Right lobe of liver (tissue), 6 donors: ENCODE measurements around the gene IBA57. TPM values are rescaled to one million over a fixed set of nuclear protein-coding genes. Genes with fewer than 3 reads are reported as not detected.
"Not testable (repeated sequence)": the region's sequence is repeated elsewhere in the genome, so short reads cannot be mapped to it uniquely, and the experiment has no call there.

Experiments used
- ATAC-seq, 4 donors: fragments of 200-7000 bp; cut with Tn5 transposase; one replicate each; pipeline ENCODE4 v1.9.1; 2020; ENCODE audit warnings: mild to moderate bottlenecking in 4 of 4, moderate library complexity in 4 of 4
- DNase-seq, 3 donors: peaks; one replicate each; pipeline ENCODE4 v3.0.0-alpha.2; 2020
- H3K27ac ChIP-seq, 3 donors: fragments of 200-600 bp; one replicate each; pipeline ENCODE4 v1.8.0; 2022
- H3K27me3 ChIP-seq, 2 donors: fragments of 200-600 bp; one replicate each; pipeline ENCODE4 v1.8.0; 2022
- H3K36me3 ChIP-seq, 4 donors: fragments of 200-600 bp; sonication (generic) in 1 of 4; one replicate each; pipeline versions ENCODE4 v1.5.1 to v1.8.0; 2017 to 2022; ENCODE audit warnings: control low read depth in 1 of 4
- H3K4me1 ChIP-seq, 4 donors: fragments of 200-600 bp; sonication (generic) in 1 of 4; one replicate each; pipeline versions ENCODE4 v1.5.1 to v1.8.0; 2017 to 2022; ENCODE audit warnings: control low read depth in 1 of 4
- H3K4me3 ChIP-seq, 3 donors: fragments of 200-600 bp; one replicate each; pipeline ENCODE4 v1.8.0; 2022
- H3K9me3 ChIP-seq, 4 donors: fragments of 200-600 bp; sonication (generic) in 1 of 4; one replicate each; pipeline versions ENCODE4 v1.5.1 to v1.8.0; 2017 to 2022; ENCODE audit warnings: control low read depth in 1 of 4
- POLR2A ChIP-seq: fragments of 450-650 bp; IDR thresholded peaks from one replicate; pipeline ENCODE4 v1.6.1; 2017; ENCODE audit warnings: antibody characterized with exemption, mild to moderate bottlenecking
- WGBS: methylation state at CpG from one replicate; pipeline ENCODE4 v1.1.6; 2018; ENCODE audit warnings: low coverage, low lambda C conversion rate; ENCODE audit not compliant: insufficient coverage; ENCODE audit errors: missing lambda C conversion rate; 5-methylcytosine and 5-hydroxymethylcytosine counted together
- intact Hi-C, 2 donors: fragments of 100-400 bp; cut with DNase I; formaldehyde crosslinking; loops; one replicate each; pipeline versions ENCODE4 v1.11.2 to v1.14.1; 2022
- total RNA-seq, 6 experiments: library from RNA; depleted of rRNA in 2 of 6; stranded (reverse); fragments of >200 nt in 2 of 6; fragmentation: NEBNext Ultra II Directional in 3 of 6; extraction: Animal tissue kit (Norgen Biotek cat#: 25700) in 3 of 6; gene quantifications; one replicate each; pipeline versions ENCODE4 v1.1.0 to v1.2.4, GENCODE V29; 2016 to 2023
- TF ChIP-seq, protein P1 (sequence below), 4 donors: fragments of 200-600 bp in 3 of 4; fragments of 450-650 bp in 1 of 4; IDR thresholded peaks; one replicate each; pipeline versions ENCODE4 v1.5.1 to v1.8.0; 2016 to 2022; ENCODE audit warnings: antibody characterized with exemption in 4 of 4, mild to moderate bottlenecking in 2 of 4
- donor health status: DM: no; HTN: yes; CAD: no.
- donor health status: DM: no; HTN: no; CAD: no.
- donor health status: DM: no; HTN: no; CAD: no.
- donor health status: DM: no; HTN: yes; CAD: no.
- donor health status: DM: no; HTN: yes; CAD: no.

The IBA57 gene
- total RNA-seq, 6 experiments from 2014 or later, result 5.1 to 8.0 (median 6.1) TPM

DNA sequence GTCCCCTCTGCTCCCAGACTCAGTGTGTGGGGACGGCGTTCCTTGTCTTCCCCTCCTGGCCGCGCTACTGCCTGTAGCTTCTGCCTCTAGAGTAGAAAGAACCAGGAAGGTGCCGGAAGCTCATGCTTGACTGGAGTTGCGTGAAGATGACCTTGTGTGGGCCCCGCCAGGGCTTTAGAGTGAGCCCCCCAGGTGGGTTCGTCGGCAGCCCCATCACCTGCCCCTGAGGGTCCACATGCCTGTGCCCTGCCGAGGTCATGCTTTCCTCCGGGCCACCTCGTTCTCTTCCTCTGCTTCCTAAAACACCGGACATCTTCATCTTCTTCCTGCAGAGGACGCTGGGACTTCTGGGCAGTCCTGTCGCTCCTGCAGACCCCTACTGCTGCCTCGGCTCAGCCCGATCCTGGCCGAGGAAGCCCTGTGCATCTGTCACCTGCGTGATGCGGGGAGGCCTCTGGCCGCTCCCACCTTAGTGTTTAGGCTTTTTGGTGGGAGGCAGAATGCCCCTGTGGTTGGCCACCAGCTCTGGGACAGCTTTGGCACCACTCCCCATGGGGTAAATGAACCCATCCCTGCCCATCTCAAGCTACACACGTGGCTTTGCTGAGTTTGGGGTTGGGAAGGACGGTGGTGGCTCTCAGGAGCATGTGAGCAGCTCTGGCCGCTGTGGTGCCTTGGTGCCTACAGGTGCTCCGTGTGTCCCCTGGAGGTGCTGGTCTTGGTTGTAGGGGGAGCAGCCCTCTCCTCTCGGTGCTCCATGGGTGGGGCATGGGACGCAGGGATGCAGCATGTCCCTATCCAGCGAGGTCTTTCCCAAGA, 54.6 kb downstream of the IBA57 start:
- TF ChIP-seq, protein P1, sequence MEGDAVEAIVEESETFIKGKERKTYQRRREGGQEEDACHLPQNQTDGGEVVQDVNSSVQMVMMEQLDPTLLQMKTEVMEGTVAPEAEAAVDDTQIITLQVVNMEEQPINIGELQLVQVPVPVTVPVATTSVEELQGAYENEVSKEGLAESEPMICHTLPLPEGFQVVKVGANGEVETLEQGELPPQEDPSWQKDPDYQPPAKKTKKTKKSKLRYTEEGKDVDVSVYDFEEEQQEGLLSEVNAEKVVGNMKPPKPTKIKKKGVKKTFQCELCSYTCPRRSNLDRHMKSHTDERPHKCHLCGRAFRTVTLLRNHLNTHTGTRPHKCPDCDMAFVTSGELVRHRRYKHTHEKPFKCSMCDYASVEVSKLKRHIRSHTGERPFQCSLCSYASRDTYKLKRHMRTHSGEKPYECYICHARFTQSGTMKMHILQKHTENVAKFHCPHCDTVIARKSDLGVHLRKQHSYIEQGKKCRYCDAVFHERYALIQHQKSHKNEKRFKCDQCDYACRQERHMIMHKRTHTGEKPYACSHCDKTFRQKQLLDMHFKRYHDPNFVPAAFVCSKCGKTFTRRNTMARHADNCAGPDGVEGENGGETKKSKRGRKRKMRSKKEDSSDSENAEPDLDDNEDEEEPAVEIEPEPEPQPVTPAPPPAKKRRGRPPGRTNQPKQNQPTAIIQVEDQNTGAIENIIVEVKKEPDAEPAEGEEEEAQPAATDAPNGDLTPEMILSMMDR (IDR thresholded peaks at IDR 0.05), result no peak
- TF ChIP-seq POLR2A, result no peak
- intact Hi-C loops, result no loop called here
- 70% methylated on average over 11 of the region's 28 CpGs for WGBS

DNA sequence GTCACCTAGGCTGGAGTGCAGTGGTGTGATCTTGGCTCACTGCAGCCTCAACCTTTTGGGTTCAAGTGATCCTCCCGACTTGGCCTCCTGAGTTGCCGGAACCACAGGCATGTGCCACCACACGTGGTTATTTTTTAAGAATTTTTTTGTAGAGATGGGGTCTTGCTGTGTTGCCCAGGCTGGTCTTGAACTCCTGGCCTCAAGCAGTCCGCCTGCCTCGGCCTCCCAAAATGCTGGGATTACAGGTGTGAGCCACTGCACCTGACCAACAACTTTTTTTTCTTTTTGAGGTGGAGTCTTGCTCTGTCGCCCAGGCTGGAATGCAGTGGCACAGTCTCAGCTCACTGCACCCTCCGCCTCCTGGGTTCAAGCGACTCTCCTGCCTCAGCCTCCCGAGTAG, 55.5 kb downstream of the IBA57 start:
- H3K36me3 ChIP-seq, H3K9me3 ChIP-seq, intact Hi-C loops, H3K4me1 ChIP-seq, H3K27me3 ChIP-seq, H3K27ac ChIP-seq, DNase-seq, H3K4me3 ChIP-seq, ATAC-seq: not testable (repeated sequence)
- WGBS, result 80% methylated on average over 9 of the region's 9 CpGs

More for the DNA sequence above, 54.6 kb downstream of the IBA57 start:
- DNase-seq (no peak), ATAC-seq (no peak)
- H3K4me3 ChIP-seq, result no peak overlapping the region
- H3K36me3 ChIP-seq, result no peaks in the 10 kb centered on the region
- no peaks in the 10 kb centered on the region for H3K4me1 ChIP-seq
- H3K9me3 ChIP-seq, result no peaks in the 10 kb centered on the region
- H3K27me3 ChIP-seq, result no peaks in the 10 kb centered on the region
- no peak overlapping the region for H3K27ac ChIP-seq

DNA sequence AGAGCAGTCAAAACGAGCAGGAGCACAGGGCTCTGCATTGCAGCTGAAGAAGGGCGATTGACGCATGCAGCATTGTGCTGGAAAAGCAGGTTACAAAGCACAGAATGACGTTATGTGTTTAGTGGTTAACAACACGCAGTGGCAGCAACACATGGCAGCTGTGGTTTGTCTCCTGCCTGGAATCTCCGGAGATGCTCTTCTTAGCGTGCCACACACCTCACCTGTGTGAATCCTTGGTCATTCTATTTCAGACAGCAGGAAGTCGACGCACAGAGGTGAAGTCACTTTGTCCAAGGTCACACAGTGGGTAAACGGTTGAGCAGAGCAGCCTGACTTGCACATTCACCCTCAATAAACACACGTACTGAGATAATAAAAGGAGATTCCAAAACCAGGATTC, 56.9 kb downstream of the IBA57 start:
- TF ChIP-seq POLR2A, result no peak
- TF ChIP-seq, protein P1 (IDR thresholded peaks at IDR 0.05), result no peak
- H3K4me3 ChIP-seq, result no peak overlapping the region
- no peak for ATAC-seq
- no peak for DNase-seq
- no peaks in the 10 kb centered on the region for H3K9me3 ChIP-seq
- no peaks in the 10 kb centered on the region for H3K27me3 ChIP-seq
- no peak overlapping the region for H3K27ac ChIP-seq
- H3K36me3 ChIP-seq, result no peaks in the 10 kb centered on the region
- H3K4me1 ChIP-seq, result no peaks in the 10 kb centered on the region
- intact Hi-C loops, result no loop called here
- WGBS, result 62% methylated on average over 8 of the region's 11 CpGs

- no peak for ATAC-seq
- WGBS, result 92% methylated on average over 2 of the region's 16 CpGs
- no peak overlapping the region for H3K4me3 ChIP-seq
- no peak for DNase-seq
- no peak for TF ChIP-seq POLR2A
- TF ChIP-seq, protein P1 (IDR thresholded peaks at IDR 0.05), result no peak
- H3K36me3 ChIP-seq, result no peaks in the 10 kb centered on the region
- intact Hi-C loops, result no loop called here
- no peaks in the 10 kb centered on the region for H3K9me3 ChIP-seq
- H3K27ac ChIP-seq, result no peak overlapping the region
- H3K4me1 ChIP-seq, result no peaks in the 10 kb centered on the region
- no peaks in the 10 kb centered on the region for H3K27me3 ChIP-seq
Measured at GRCh38 chr1:228224198-228225164, 58.9 kb downstream of the IBA57 start.
